Caco-2 (cell line): ENCODE results near the gene ZNRD2. TPM values are rescaled to one million over a fixed set of nuclear protein-coding genes. Genes with fewer than 3 reads are reported as not detected.

ENCODE experiments used
- BruUV-seq: library from RNA; stranded (reverse); fragments of 400-500 nt; replicated peaks from 2 replicates; lab custom pipeline; 2021; lab: Mats Ljungman, UMichigan
- CTCF ChIA-PET: fragments of 300-600 bp; sonication (Branson Sonifier 250); formaldehyde crosslinking; loops from one replicate; lab custom pipeline; 2022; ENCODE audit warnings: antibody characterized with exemption; lab: Charles Lee
- POLR2A ChIA-PET: fragments of 300-600 bp; sonication (Branson Sonifier 250); formaldehyde crosslinking; loops from one replicate; lab custom pipeline; 2022; ENCODE audit warnings: antibody characterized with exemption; lab: Charles Lee
- DNase-seq, 2 experiments: peaks; one replicate each; pipeline versions ENCODE4 v3.0.0 to v3.0.0-alpha.2; 2020 to 2022
- H3K27me3 ChIP-seq: replicated peaks from 2 replicates; pipeline ENCODE4 v1.6.0; 2011; ENCODE audit warnings: low read length; ENCODE audit not compliant: control insufficient read depth, insufficient read depth
- H3K36me3 ChIP-seq: 2 replicates; pipeline ENCODE4 v1.5.1; 2011; ENCODE audit warnings: low read length; ENCODE audit not compliant: control insufficient read depth, insufficient read depth
- H3K4me1 ChIP-seq: fragments of 250-450 bp; sonication (Bioruptor Pico); 2 replicates; pipeline ENCODE4 v1.5.1; 2020; ENCODE audit warnings: mild to moderate bottlenecking
- H3K4me3 ChIP-seq: 2 replicates; pipeline ENCODE4 v1.5.1; 2011; ENCODE audit warnings: low read depth, mild to moderate bottlenecking, control low read depth, low read length
- H3K9me3 ChIP-seq: fragments of 250-450 bp; sonication (Bioruptor Pico); 2 replicates; pipeline ENCODE4 v1.5.1; 2020; ENCODE audit warnings: mild to moderate bottlenecking, moderate library complexity
- H3K27ac Mint-ChIP-seq: one replicate; pipeline ENCODE4 v1.8.0; 2022; ENCODE audit warnings: mixed read lengths; ENCODE audit not compliant: unreplicated experiment
- H3K27me3 Mint-ChIP-seq: one replicate; pipeline ENCODE4 v1.8.0; 2022; ENCODE audit warnings: mixed read lengths; ENCODE audit not compliant: insufficient read depth, unreplicated experiment
- H3K36me3 Mint-ChIP-seq: one replicate; pipeline ENCODE4 v1.8.0; 2022; ENCODE audit warnings: mild to moderate bottlenecking, mixed read lengths; ENCODE audit not compliant: insufficient read depth, unreplicated experiment
- H3K4me1 Mint-ChIP-seq: one replicate; pipeline ENCODE4 v1.8.0; 2022; ENCODE audit warnings: low read depth, mixed read lengths; ENCODE audit not compliant: unreplicated experiment
- H3K4me3 Mint-ChIP-seq: one replicate; pipeline ENCODE4 v1.8.0; 2022; ENCODE audit warnings: mild to moderate bottlenecking, moderate library complexity, mixed read lengths; ENCODE audit not compliant: unreplicated experiment
- H3K9me3 Mint-ChIP-seq: one replicate; pipeline ENCODE4 v1.8.0; 2022; ENCODE audit warnings: mixed read lengths; ENCODE audit not compliant: unreplicated experiment
- intact Hi-C: fragments of 100-400 bp; cut with micrococcal nuclease; formaldehyde crosslinking; loops from one replicate; pipeline ENCODE4 v1.10.0; 2022; ENCODE audit not compliant: unreplicated experiment
- total RNA-seq: library from RNA; stranded (reverse); gene quantifications from 2 replicates; pipeline ENCODE4 v1.2.3, GENCODE V29; 2022
- TF ChIP-seq, protein P1 (sequence below), 2 experiments: fragments of 200-600 bp in 1 of 2; IDR thresholded peaks; 1 replicate in 1 of 2; 2 replicates in 1 of 2; pipeline versions ENCODE4 v1.5.1 to v1.8.0; 2011 to 2022; ENCODE audit warnings: antibody characterized with exemption in 1 of 2, control low read depth in 1 of 2, inconsistent platforms in 1 of 2, low read depth in 1 of 2, low read length in 1 of 2, mild to moderate bottlenecking in 1 of 2, moderate library complexity in 1 of 2; ENCODE audit not compliant: insufficient read depth in 1 of 2, severe bottlenecking in 1 of 2, unreplicated experiment in 1 of 2

Gene ZNRD2
- total RNA-seq, 1 experiment from 2014 or later: 53.9 TPM

- H3K4me1 Mint-ChIP-seq: no peaks in the 10 kb centered on the region
- no peaks in the 10 kb centered on the region for H3K27me3 Mint-ChIP-seq
- Histone ChIP-seq H3K27me3 (no peaks in the 10 kb centered on the region), H3K4me3 (peak overlapping the region; percentile 38), H3K9me3 (no peaks in the 10 kb centered on the region), H3K36me3 (peaks cover 1% of the 10 kb centered on the region; the same call in 1 of the 2 replicates), H3K4me1 (peaks cover 5% of the 10 kb centered on the region; the same call in 1 of the 2 replicates)
- peaks cover 12% of the 10 kb centered on the region for H3K36me3 Mint-ChIP-seq
- no TSS peak for BruUV-seq
- intact Hi-C loops: loop anchor here (2.0 kb wide), 1 partner anchor 17 kb away; no protein-coding TSS in a partner anchor
- POLR2A ChIA-PET: interaction anchor here (0.6 to 0.9 kb wide), 2 partner anchors 15 to 35 kb away, joined by 3 to 5 read pairs; no protein-coding TSS in a partner anchor
- no peak overlapping the region for H3K27ac Mint-ChIP-seq
- no peaks in the 10 kb centered on the region for H3K9me3 Mint-ChIP-seq
- TF ChIP-seq, protein P1, sequence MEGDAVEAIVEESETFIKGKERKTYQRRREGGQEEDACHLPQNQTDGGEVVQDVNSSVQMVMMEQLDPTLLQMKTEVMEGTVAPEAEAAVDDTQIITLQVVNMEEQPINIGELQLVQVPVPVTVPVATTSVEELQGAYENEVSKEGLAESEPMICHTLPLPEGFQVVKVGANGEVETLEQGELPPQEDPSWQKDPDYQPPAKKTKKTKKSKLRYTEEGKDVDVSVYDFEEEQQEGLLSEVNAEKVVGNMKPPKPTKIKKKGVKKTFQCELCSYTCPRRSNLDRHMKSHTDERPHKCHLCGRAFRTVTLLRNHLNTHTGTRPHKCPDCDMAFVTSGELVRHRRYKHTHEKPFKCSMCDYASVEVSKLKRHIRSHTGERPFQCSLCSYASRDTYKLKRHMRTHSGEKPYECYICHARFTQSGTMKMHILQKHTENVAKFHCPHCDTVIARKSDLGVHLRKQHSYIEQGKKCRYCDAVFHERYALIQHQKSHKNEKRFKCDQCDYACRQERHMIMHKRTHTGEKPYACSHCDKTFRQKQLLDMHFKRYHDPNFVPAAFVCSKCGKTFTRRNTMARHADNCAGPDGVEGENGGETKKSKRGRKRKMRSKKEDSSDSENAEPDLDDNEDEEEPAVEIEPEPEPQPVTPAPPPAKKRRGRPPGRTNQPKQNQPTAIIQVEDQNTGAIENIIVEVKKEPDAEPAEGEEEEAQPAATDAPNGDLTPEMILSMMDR (IDR thresholded peaks at IDR 0.05; ENCODE audit: insufficient read depth in 1 of 2, low read depth in 1 of 2, low read length in 1 of 2, severe bottlenecking in 1 of 2, unreplicated experiment in 1 of 2): peak in 1 of 2 experiments; percentile 14
- CTCF ChIA-PET: interaction anchor here (0.7 to 1.6 kb wide), 7 partner anchors 8 to 697 kb away, joined by 3 to 6 read pairs (median 4); partner anchors contain the start of genes EHBP1L1, FAM89B and YIF1A
- H3K4me3 Mint-ChIP-seq: peak overlapping the region; percentile 65
- peak in 1 of 2 experiments; percentile 68 for DNase-seq
Measured at GRCh38 chr11:65591939-65592857, 21.9 kb downstream of the ZNRD2 start.

GRCh38 chr11:65592858-65593517 lies 22.7 kb downstream of the ZNRD2 start:
- Mint-ChIP-seq H3K27ac (no peak overlapping the region), H3K4me1 (no peaks in the 10 kb centered on the region), H3K9me3 (no peaks in the 10 kb centered on the region), H3K36me3 (peaks cover 20% of the 10 kb centered on the region), H3K27me3 (no peaks in the 10 kb centered on the region), H3K4me3 (peak overlapping the region; percentile 45)
- POLR2A ChIA-PET: no interaction called here
- peaks cover 5% of the 10 kb centered on the region; the same call in 1 of the 2 replicates for H3K4me1 ChIP-seq
- no TSS peak for BruUV-seq
- no peaks in the 10 kb centered on the region for H3K27me3 ChIP-seq
- intact Hi-C loops: loop anchor here (2.0 kb wide), 1 partner anchor 18 kb away; no protein-coding TSS in a partner anchor
- no peak for DNase-seq
- TF ChIP-seq, protein P1 (IDR thresholded peaks at IDR 0.05; ENCODE audit: insufficient read depth in 1 of 2, low read depth in 1 of 2, low read length in 1 of 2, severe bottlenecking in 1 of 2, unreplicated experiment in 1 of 2): no peak
- CTCF ChIA-PET: interaction anchor here (0.6 to 1.8 kb wide), 12 partner anchors 9 to 696 kb away, joined by 3 to 22 read pairs (median 4); partner anchors contain the start of genes EHBP1L1, FAM89B, PCNX3 and YIF1A
- peaks cover 1% of the 10 kb centered on the region; the same call in 1 of the 2 replicates for H3K36me3 ChIP-seq
- H3K4me3 ChIP-seq: peak overlapping the region; percentile 38
- H3K9me3 ChIP-seq: no peaks in the 10 kb centered on the region
